Right lobe of liver (tissue), 6 donors: ENCODE measurements around the gene ERFL. TPM values are rescaled to one million over a fixed set of nuclear protein-coding genes. Genes with fewer than 3 reads are reported as not detected.

Experiments
- ATAC-seq, 4 donors: fragments of 200-7000 bp; cut with Tn5 transposase; one replicate each; pipeline ENCODE4 v1.9.1; 2020; ENCODE audit warnings: mild to moderate bottlenecking in 4 of 4, moderate library complexity in 4 of 4
- DNase-seq, 3 donors: peaks; one replicate each; pipeline ENCODE4 v3.0.0-alpha.2; 2020
- H3K27ac ChIP-seq, 3 donors: fragments of 200-600 bp; one replicate each; pipeline ENCODE4 v1.8.0; 2022
- H3K27me3 ChIP-seq, 2 donors: fragments of 200-600 bp; one replicate each; pipeline ENCODE4 v1.8.0; 2022
- H3K36me3 ChIP-seq, 4 donors: fragments of 200-600 bp; sonication (generic) in 1 of 4; one replicate each; pipeline versions ENCODE4 v1.5.1 to v1.8.0; 2017 to 2022; ENCODE audit warnings: control low read depth in 1 of 4
- H3K4me1 ChIP-seq, 4 donors: fragments of 200-600 bp; sonication (generic) in 1 of 4; one replicate each; pipeline versions ENCODE4 v1.5.1 to v1.8.0; 2017 to 2022; ENCODE audit warnings: control low read depth in 1 of 4
- H3K4me3 ChIP-seq, 3 donors: fragments of 200-600 bp; one replicate each; pipeline ENCODE4 v1.8.0; 2022
- H3K9me3 ChIP-seq, 4 donors: fragments of 200-600 bp; sonication (generic) in 1 of 4; one replicate each; pipeline versions ENCODE4 v1.5.1 to v1.8.0; 2017 to 2022; ENCODE audit warnings: control low read depth in 1 of 4
- CTCF ChIP-seq, 4 donors: fragments of 200-600 bp in 3 of 4; fragments of 450-650 bp in 1 of 4; IDR thresholded peaks; one replicate each; pipeline versions ENCODE4 v1.5.1 to v1.8.0; 2016 to 2022; ENCODE audit warnings: antibody characterized with exemption in 4 of 4, mild to moderate bottlenecking in 2 of 4
- POLR2A ChIP-seq: fragments of 450-650 bp; IDR thresholded peaks from one replicate; pipeline ENCODE4 v1.6.1; 2017; ENCODE audit warnings: antibody characterized with exemption, mild to moderate bottlenecking
- WGBS: methylation state at CpG from one replicate; pipeline ENCODE4 v1.1.6; 2018; ENCODE audit warnings: low coverage, low lambda C conversion rate; ENCODE audit not compliant: insufficient coverage; ENCODE audit errors: missing lambda C conversion rate; 5-methylcytosine and 5-hydroxymethylcytosine counted together
- intact Hi-C, 2 donors: fragments of 100-400 bp; cut with DNase I; formaldehyde crosslinking; loops; one replicate each; pipeline versions ENCODE4 v1.11.2 to v1.14.1; 2022
- total RNA-seq, 6 experiments: library from RNA; depleted of rRNA in 2 of 6; stranded (reverse); fragments of >200 nt in 2 of 6; fragmentation: NEBNext Ultra II Directional in 3 of 6; extraction: Animal tissue kit (Norgen Biotek cat#: 25700) in 3 of 6; gene quantifications; one replicate each; pipeline versions ENCODE4 v1.1.0 to v1.2.4, GENCODE V29; 2016 to 2023
- donor health status: DM: no; HTN: yes; CAD: no.
- donor health status: DM: no; HTN: no; CAD: no.
- donor health status: DM: no; HTN: no; CAD: no.
- donor health status: DM: no; HTN: yes; CAD: no.
- donor health status: DM: no; HTN: yes; CAD: no.

The ERFL gene
- total RNA-seq, 6 experiments from 2014 or later, result not detected

GRCh38 chr19:41969772-41970458 lies 41.7 kb upstream of the ERFL start:
- ATAC-seq, result peak in 1 of 4 donors; percentile 9
- H3K27ac ChIP-seq, result no peak overlapping the region
- no peaks in the 10 kb centered on the region for H3K27me3 ChIP-seq
- DNase-seq, result no peak
- H3K4me3 ChIP-seq, result no peak overlapping the region
- H3K4me1 ChIP-seq, result no peaks in the 10 kb centered on the region
- H3K9me3 ChIP-seq, result no peaks in the 10 kb centered on the region
- intact Hi-C loops, result no loop called here
- WGBS, result 80% methylated on average over 2 of the region's 19 CpGs
- no peaks in the 10 kb centered on the region for H3K36me3 ChIP-seq
- TF ChIP-seq CTCF (IDR thresholded peaks at IDR 0.05) (no peak), POLR2A (no peak)

GRCh38 chr19:41968751-41969595 lies 40.7 kb upstream of the ERFL start:
- H3K27me3 ChIP-seq, result no peaks in the 10 kb centered on the region
- peak in 1 of 3 donors; percentile 42 for DNase-seq
- no peak overlapping the region for H3K27ac ChIP-seq
- H3K4me1 ChIP-seq, result no peaks in the 10 kb centered on the region
- TF ChIP-seq POLR2A, result no peak
- no peak for TF ChIP-seq CTCF (IDR thresholded peaks at IDR 0.05)
- intact Hi-C loops, result no loop called here
- H3K4me3 ChIP-seq, result no peak overlapping the region
- H3K36me3 ChIP-seq, result no peaks in the 10 kb centered on the region
- 49% methylated on average over 7 of the region's 28 CpGs for WGBS
- peak in 1 of 4 donors; percentile 18 for ATAC-seq
- H3K9me3 ChIP-seq, result no peaks in the 10 kb centered on the region

- intact Hi-C loops, result no loop called here
- H3K4me3 ChIP-seq, result no peak overlapping the region
- no peaks in the 10 kb centered on the region for H3K36me3 ChIP-seq
- WGBS, result 38% methylated on average over 8 of the region's 26 CpGs
- no peaks in the 10 kb centered on the region for H3K4me1 ChIP-seq
- TF ChIP-seq CTCF (IDR thresholded peaks at IDR 0.05) (no peak), POLR2A (no peak)
- H3K27me3 ChIP-seq, result no peaks in the 10 kb centered on the region
- no peak overlapping the region for H3K27ac ChIP-seq
- DNase-seq, result no peak
- ATAC-seq, result peak in 1 of 4 donors; percentile 15
- H3K9me3 ChIP-seq, result no peaks in the 10 kb centered on the region
Observed at GRCh38 chr19:41967054-41967783, 39.0 kb upstream of the ERFL start.

GRCh38 chr19:41965106-41965505 lies 36.9 kb upstream of the ERFL start:
- no peak for ATAC-seq
- Histone ChIP-seq H3K4me3 (no peak overlapping the region), H3K4me1 (no peaks in the 10 kb centered on the region), H3K9me3 (no peaks in the 10 kb centered on the region), H3K27me3 (no peaks in the 10 kb centered on the region), H3K36me3 (no peaks in the 10 kb centered on the region), H3K27ac (no peak overlapping the region)
- TF ChIP-seq POLR2A (no peak), CTCF (IDR thresholded peaks at IDR 0.05) (no peak)
- 24% methylated on average over 3 of the region's 5 CpGs for WGBS
- intact Hi-C loops, result no loop called here
- DNase-seq, result no peak
